DOHH2 (cell line): ENCODE measurements around the gene IBA57.

ENCODE experiments used
- CTCF ChIP-seq: fragments of 200-600 bp; sonication (generic); IDR thresholded peaks from one replicate; pipeline ENCODE4 v1.5.1; 2014; ENCODE audit warnings: antibody characterized with exemption, mild to moderate bottlenecking, low read depth, low read length; ENCODE audit not compliant: poor library complexity, severe bottlenecking
- EZH2phosphoT487 ChIP-seq: fragments of 200-600 bp; sonication (generic); IDR thresholded peaks from 2 replicates; pipeline ENCODE4 v1.6.1; 2017; ENCODE audit warnings: borderline replicate concordance, mild to moderate bottlenecking, antibody characterized with exemption, low read length, moderate library complexity, mixed read lengths

GRCh38 chr1:228184152-228184551 is 18.5 kb downstream of the IBA57 start:
- no peak for TF ChIP-seq CTCF
- no peak for TF ChIP-seq EZH2phosphoT487
